ENCODE measurements around the gene ZNF565. TPM values are rescaled to one million over a fixed set of nuclear protein-coding genes. Genes with fewer than 3 reads are reported as not detected.

The ZNF565 gene
- total RNA-seq, 2 donors from 2014 or later = 1.9 to 6.6 TPM

GRCh38 chr19:36172852-36173251 lies 41.6 kb downstream of the ZNF565 start:
- no peaks in the 10 kb centered on the region for H3K36me3 ChIP-seq
- ATAC-seq (ENCODE audit: insufficient number of reproducible peaks, low FRiP score, low read depth) (no peak), DNase-seq (ENCODE audit: low spot score) (no peak)
- no peak overlapping the region for H3K27ac ChIP-seq
- peaks cover 0 to 16% of the 10 kb centered on the region in 2 donors for H3K4me1 ChIP-seq (ENCODE audit: control insufficient read depth in 1 of 2, low read depth in 2 of 2)
- no peaks in the 10 kb centered on the region for H3K27me3 ChIP-seq (replicated peaks; ENCODE audit: insufficient read depth)
- H3K4me3 ChIP-seq = no peak overlapping the region
- TF ChIP-seq, protein P1, sequence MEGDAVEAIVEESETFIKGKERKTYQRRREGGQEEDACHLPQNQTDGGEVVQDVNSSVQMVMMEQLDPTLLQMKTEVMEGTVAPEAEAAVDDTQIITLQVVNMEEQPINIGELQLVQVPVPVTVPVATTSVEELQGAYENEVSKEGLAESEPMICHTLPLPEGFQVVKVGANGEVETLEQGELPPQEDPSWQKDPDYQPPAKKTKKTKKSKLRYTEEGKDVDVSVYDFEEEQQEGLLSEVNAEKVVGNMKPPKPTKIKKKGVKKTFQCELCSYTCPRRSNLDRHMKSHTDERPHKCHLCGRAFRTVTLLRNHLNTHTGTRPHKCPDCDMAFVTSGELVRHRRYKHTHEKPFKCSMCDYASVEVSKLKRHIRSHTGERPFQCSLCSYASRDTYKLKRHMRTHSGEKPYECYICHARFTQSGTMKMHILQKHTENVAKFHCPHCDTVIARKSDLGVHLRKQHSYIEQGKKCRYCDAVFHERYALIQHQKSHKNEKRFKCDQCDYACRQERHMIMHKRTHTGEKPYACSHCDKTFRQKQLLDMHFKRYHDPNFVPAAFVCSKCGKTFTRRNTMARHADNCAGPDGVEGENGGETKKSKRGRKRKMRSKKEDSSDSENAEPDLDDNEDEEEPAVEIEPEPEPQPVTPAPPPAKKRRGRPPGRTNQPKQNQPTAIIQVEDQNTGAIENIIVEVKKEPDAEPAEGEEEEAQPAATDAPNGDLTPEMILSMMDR (IDR thresholded peaks at IDR 0.05) = no peak
- H3K9me3 ChIP-seq = no peaks in the 10 kb centered on the region

DNA sequence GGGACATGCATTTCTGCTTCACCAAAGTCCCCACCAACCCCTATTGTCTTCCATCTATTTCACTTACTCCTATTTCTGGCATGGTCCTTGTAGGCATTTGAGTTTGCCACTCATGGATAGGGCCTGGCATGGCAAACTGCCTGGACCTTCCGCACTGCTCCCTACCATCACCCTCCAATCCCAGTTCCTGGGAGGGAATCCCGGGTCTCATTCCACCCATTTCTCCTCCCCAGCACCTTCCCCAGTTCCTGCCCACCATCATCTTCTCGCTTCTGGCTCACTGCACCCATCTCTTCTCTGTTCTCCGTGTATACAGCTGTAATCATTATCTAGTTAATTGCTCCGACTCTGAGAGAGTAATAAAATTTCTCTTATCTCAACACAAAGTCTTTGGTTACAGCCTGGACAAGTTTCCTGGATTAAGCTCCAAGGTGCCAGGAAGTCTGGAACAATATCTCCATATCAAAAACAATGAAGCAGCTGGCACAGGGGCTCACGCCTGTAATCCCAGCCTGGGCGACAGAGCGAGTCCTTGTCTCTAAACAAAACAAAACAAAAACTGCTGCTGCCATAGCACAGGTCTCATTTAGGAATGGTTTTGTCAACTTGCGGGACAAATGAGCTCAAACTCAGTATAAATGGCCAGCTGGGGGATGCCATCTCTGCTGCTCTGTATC lies 45.2 kb downstream of the ZNF565 start:
- H3K4me3 ChIP-seq = peak overlapping the region; percentile 5
- peak overlapping the region; percentile 64 to 84 for H3K27ac ChIP-seq
- DNase-seq (ENCODE audit: low spot score) (no peak), ATAC-seq (ENCODE audit: insufficient number of reproducible peaks, low FRiP score, low read depth) (peak; percentile 36)
- no peaks in the 10 kb centered on the region for H3K36me3 ChIP-seq
- no peaks in the 10 kb centered on the region for H3K27me3 ChIP-seq (replicated peaks; ENCODE audit: insufficient read depth)
- H3K9me3 ChIP-seq = no peaks in the 10 kb centered on the region
- TF ChIP-seq, protein P1 (IDR thresholded peaks at IDR 0.05) = no peak
- peaks cover 0 to 16% of the 10 kb centered on the region in 2 donors for H3K4me1 ChIP-seq (ENCODE audit: control insufficient read depth in 1 of 2, low read depth in 2 of 2)

DNA sequence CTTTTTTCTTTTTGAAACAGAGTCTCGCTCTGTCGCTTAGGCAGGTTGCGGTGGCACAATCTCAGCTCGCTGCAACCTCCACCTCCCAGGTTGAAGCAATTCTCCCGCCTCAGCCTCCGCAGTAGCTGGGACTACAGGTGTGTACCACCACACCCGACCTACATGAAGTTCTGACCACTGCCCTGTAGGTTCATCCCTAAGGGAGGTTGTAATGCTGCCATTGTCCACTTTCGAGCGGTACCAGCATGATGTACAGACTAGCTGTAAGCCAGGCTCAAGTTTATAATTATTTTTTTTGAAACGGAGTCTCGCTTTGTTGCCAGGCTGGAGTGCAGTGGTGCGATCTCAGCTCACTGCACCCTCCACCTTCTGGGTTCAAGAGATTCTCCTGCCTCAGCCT lies 50.7 kb downstream of the ZNF565 start:
- Histone ChIP-seq H3K4me3 (no peak overlapping the region), H3K4me1 (ENCODE audit: control insufficient read depth in 1 of 2, low read depth in 2 of 2) (peaks cover 0 to 2% of the 10 kb centered on the region in 2 donors), H3K27ac (no peak overlapping the region), H3K9me3 (no peaks in the 10 kb centered on the region), H3K36me3 (peaks cover 3% of the 10 kb centered on the region), H3K27me3 (replicated peaks; ENCODE audit: insufficient read depth) (no peaks in the 10 kb centered on the region)
- no peak for DNase-seq (ENCODE audit: low spot score)
- ATAC-seq (ENCODE audit: insufficient number of reproducible peaks, low FRiP score, low read depth) = no peak
- TF ChIP-seq, protein P1 (IDR thresholded peaks at IDR 0.05) = no peak

- H3K9me3 ChIP-seq = no peaks in the 10 kb centered on the region
- no peak overlapping the region for H3K27ac ChIP-seq
- no peak overlapping the region for H3K4me3 ChIP-seq
- ATAC-seq (ENCODE audit: insufficient number of reproducible peaks, low FRiP score, low read depth) = no peak
- no peaks in the 10 kb centered on the region for H3K4me1 ChIP-seq (ENCODE audit: control insufficient read depth in 1 of 2, low read depth in 2 of 2)
- H3K36me3 ChIP-seq = peaks cover 3% of the 10 kb centered on the region
- TF ChIP-seq, protein P1 (IDR thresholded peaks at IDR 0.05) = no peak
- DNase-seq (ENCODE audit: low spot score) = no peak
- H3K27me3 ChIP-seq (replicated peaks; ENCODE audit: insufficient read depth) = no peaks in the 10 kb centered on the region
Measured at GRCh38 chr19:36160821-36161596, 53.5 kb downstream of the ZNF565 start.

DNA sequence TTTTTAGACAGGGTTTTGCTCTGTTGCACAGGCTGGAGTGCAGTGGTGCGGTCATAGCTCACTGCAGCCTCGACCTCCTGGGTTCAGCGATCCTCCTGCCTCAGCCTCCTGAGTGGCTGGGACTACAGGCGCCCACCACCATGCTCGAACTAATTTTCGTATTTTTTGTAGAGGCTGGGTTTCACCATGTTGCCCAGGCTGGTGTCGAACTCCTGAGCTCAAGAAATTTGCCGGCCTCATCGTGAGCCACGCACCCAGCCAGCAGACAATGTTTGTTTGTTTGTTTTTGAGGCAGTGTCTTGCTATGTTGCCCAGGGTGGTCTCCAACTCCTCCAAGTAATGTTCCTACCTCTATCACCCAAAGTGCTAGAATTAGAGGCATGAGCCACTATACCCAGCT lies 61.3 kb downstream of the ZNF565 start:
- DNase-seq (ENCODE audit: low spot score) = no peak

More for the DNA sequence above, 61.3 kb downstream of the ZNF565 start:
- no peaks in the 10 kb centered on the region for H3K27me3 ChIP-seq (replicated peaks; ENCODE audit: insufficient read depth)
- no peaks in the 10 kb centered on the region for H3K9me3 ChIP-seq
- ATAC-seq (ENCODE audit: insufficient number of reproducible peaks, low FRiP score, low read depth) = no peak
- peaks cover 12 to 22% of the 10 kb centered on the region in 2 donors for H3K4me1 ChIP-seq (ENCODE audit: control insufficient read depth in 1 of 2, low read depth in 2 of 2)
- TF ChIP-seq, protein P1 (IDR thresholded peaks at IDR 0.05) = no peak
- peak overlapping the region; percentile 98 to 99 for H3K27ac ChIP-seq
- peaks cover 15% of the 10 kb centered on the region for H3K36me3 ChIP-seq
- H3K4me3 ChIP-seq = peak overlapping the region; percentile 83

Measured in thoracic aorta (tissue), 2 donors.